Activated CD4-positive, alpha-beta T cell treated with anti-CD3 and anti-CD28 coated beads, Interleukin-2, amount 50 U/mL, for 16 hours (primary cell): ENCODE measurements around the gene HRH3.

Source experiments
- DNase-seq: peaks from one replicate; pipeline ENCODE4 v3.0.0-alpha.2; 2020

Gene HRH3

GRCh38 chr20:62197311-62197710 lies 22.8 kb downstream of the HRH3 start:
- no peak for DNase-seq

GRCh38 chr20:62196286-62196685 lies 23.8 kb downstream of the HRH3 start:
- no peak for DNase-seq

GRCh38 chr20:62195736-62196135 lies 24.3 kb downstream of the HRH3 start:
- DNase-seq = no peak

GRCh38 chr20:62195075-62195405 lies 25.0 kb downstream of the HRH3 start:
- no peak for DNase-seq

DNA sequence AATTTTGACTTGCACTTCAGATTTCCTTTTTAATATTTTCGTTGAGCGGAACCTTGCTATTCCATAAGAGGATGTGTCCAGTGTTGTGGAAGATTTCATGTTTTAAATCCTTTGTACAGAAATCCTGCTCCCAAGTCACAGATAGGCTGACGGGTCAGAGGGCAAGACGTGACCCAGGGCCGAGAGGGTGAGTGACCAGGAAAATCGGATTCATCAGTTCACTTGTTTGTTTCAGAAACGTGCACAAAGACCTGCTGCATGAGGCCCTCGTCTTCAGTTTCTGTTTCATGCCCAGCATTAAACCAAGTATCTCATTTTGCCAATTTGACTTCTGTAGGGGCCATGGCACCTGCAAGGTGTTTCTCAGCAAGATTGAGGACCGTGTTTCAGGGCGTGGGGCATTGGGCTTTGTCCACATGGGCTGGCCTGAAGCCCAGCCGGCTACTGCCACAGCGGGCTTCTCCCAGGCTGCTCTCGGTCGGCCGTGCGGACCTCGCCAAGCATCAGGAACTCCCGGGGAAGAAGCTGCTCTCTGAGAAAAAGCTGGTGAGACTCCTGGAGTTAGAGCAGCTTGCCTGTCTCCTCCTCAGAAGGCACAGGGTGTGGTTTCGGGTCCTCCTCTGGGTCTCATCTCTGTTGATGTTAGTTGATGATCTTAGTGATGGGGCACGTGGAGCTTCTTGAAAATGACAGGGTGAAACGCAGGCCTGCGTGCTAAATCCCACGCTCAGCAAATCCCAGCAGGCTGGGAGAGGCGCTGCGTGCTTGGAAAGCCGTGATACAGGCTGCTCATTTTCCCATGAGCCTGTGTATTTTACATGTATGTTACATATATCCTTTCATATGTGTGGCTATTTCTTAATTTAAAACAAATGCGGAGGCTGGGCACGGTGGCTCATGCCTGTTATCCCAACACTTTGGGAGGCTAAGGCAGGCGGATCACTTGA lies 26.7 kb downstream of the HRH3 start:
- no peak for DNase-seq

- DNase-seq = no peak
Measured at GRCh38 chr20:62192635-62193034, 27.4 kb downstream of the HRH3 start.

DNA sequence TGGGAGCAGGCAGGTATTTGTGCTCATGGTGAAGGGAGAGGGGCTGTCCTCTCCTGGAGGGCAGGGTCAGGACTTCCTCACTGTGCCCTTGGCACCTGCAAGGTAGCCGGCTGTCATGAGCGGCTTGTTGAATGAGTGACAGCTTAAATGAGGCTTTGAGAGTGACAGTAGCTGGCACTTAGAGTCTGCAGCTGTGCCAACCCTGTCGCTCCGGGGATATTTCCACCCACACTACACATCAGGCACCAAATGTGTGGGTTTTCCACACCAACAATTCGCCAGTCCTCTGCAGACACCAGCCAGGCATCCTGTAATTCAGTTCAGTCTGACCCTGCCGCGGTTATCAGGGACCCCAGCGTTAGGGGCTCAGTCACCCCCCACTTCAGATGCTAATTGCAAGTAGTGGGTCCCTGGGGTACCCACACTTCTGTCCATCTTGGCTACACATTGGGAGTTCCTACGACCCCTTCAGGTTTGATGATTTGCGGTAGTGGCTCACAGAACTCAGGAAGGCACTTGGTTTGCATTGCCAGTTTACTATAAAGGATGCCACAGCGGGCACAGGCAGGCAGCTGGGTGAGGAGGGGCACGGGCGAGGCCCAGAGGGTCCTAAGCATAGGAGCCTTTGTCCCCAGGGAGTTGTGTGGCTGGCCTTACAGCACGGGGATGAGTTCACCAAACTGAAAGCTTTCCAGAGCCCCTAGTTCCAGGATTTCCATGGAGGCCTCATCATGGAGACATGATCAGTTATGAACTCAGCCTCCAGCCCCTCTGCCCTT lies 28.1 kb downstream of the HRH3 start:
- no peak for DNase-seq

GRCh38 chr20:62190639-62191411 lies 29.3 kb downstream of the HRH3 start:
- DNase-seq = no peak

DNA sequence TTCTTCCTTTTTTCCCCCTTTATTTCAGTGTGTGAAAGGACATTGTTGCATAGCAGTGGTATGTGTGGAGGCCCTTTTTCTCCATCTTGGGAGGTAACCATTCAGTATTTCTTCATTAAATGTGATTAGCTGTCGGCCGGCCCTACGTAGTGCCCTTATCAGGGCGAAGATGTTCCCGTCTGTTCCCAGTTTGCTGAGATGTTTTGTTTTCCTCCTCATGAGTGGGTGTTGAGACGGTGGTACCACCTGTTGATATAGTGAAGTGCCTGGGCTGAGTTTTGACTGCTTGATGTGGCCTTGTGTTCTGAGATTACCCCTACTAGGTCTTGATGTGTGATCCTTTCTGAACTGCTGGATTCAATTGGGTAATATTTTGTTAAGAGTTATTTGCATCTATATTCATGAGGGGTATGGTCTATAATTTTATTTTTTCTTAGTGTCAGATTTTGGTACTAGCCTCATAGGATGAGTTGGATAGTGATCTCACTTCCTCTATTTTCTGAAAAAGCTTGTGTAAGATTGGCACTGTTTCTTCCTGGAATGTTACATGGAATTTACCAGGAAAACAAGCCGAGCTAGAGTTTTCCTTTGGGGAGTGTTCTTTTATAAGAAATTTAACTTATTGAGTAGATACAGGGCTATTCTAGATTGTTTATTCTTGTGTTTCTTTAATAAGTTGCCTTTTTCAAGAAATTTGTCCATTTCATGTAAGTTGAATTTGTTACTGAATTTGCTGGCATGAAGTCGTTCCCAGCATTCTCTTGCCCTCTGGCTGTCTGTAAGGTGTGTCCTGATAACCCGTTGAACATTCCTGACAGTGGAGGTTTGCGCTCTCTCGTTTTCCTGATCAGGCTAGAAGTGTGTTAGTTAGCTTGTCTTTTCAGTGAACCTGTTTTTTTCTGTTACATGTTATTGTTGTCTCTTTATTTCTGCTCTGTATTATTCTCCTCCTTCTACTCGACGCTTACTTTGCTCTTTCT lies 32.9 kb downstream of the HRH3 start:
- no peak for DNase-seq

DNA sequence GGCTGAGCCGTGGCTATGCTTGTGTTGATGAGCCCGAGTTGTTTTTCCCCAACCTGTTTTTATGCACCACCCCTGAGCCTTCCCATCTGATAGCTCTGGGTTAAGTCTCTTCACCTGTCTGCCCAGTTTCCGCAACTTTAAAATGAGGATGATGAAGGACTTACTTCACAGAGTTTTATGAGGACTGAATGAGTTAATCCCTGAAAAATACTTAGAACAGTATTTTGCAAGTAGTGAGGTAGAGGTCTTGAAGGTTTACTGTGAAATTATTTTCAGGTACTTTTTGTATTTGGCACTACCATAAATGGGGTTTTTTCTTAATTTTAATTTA lies 34.0 kb downstream of the HRH3 start:
- no peak for DNase-seq

DNA sequence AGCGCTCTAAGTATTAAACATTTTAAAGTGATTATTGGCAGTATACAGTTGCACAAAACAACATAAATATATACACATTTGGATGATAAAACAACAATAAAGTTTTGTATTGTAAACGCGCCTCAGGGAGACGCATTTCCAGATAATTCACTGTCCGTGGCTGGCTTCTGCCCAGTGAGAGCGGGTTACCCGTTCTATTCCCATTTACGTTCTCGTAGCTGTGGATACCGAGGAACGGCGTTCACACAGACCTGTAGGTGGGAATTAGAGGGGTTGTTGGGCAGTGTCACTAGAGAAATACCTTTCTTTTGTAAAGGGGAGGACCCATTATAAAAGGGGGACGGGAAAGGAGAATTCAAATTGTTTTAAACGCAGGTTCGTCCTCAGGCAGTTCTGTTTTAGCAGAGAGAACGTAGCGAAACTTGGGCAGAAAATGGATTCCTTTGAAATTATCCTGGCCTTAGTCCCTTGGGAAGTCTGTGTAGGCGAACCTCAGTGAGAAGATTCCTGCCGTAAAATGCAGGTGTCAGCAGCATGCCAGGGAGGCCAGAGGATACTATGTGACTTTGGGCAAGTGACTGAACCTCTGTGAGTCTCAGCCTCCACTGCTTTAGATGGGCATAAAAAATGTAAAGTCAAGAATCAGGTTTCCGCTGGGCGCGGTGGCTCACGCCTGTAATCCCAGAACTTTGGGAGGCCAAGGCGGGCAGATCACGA lies 36.5 kb downstream of the HRH3 start:
- no peak for DNase-seq

DNA sequence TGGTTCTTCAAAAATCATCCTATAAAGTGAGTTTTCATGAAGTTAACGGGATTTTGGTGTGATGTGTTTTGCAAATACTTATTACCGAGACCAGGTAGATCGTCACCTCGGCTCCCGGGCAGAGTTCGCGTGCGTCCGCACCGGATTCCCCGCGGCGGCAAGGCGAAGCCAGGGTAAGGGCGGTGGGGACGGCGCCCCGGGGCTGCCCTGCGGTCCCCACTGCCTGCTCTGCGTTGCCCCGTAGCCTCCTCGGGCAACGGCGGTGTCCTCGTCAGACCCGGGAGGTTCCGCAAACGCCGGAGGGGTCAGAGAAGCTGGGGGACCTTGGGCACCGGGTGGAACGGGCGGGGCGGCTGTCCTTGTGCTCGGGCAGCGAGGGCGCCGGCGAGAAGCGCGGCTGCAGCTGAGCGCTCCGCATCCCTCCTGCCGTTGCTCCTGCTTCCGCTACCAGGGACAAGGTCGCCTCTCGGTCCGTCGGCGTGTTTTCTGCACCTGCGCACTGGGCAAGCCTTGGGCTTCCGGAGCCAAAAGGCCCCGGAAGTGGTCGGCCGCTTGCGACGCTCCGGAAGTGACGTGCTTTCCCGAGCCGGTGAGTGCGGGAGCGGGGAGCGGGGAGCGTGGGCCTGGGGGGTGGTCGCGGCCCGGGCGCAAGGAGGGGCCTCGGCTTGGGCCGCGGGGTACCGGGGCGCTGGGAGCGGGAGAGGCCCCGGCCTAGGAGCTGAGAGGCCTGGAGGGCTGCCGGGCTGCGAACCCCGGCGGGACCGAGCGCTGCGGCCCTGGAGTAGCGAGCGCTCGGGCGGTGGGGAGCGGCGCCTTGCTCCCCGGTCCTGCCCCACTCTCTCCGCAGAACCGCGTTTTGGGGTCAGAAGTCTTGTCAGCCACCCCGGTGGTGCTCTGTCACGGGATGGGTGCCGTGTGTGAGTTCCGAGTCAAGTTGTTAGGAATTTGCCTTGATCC lies 37.3 kb downstream of the HRH3 start, which contains the start of gene MTG2:
Gene MTG2 (plus strand): TSS at position 560 of the 957 bp plus-strand sequence. CDS start 10,393 bp downstream, outside the sequence.
- DNase-seq = peak; percentile 97

DNA sequence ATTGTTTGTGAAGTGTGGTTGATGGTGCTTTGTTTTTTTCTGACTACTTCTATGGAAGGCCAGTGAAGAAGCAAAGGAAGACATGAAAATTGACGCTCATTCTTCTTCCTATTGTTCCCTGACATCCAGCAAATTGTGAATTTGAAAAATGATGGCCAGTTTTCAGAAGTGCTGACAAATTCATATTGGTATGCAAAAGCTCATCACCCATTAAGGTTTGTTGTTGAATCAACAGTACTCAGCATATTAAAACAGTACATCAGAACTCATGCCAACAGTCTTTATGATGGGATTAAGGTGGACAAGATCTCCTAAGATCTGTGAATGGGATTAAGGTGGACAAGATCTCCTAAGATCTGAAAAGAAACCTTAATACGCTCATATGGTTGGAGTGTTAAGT lies 38.3 kb downstream of the HRH3 start:
- DNase-seq = no peak

DNA sequence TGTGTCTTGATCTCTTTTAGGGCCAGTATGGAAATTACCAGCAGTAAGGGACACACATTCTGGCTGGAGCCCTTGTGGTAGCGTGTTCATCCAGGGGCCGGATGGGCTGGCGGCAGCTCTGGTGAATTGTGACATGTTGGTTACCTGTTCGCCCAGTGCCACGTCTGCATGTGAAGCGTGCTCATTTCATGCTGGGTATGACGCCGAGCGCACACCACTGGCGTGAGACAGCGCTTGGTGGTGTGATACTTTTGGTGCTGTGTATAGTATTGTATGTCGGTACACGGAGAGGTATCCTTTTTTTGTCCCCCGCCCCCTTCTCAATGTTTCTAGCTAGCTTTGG lies 40.9 kb downstream of the HRH3 start:
- DNase-seq = no peak

GRCh38 chr20:62178316-62179161 lies 41.5 kb downstream of the HRH3 start:
- no peak for DNase-seq

GRCh38 chr20:62177307-62177706 lies 42.8 kb downstream of the HRH3 start:
- DNase-seq = no peak

GRCh38 chr20:62176866-62177265 lies 43.2 kb downstream of the HRH3 start:
- DNase-seq = no peak

DNA sequence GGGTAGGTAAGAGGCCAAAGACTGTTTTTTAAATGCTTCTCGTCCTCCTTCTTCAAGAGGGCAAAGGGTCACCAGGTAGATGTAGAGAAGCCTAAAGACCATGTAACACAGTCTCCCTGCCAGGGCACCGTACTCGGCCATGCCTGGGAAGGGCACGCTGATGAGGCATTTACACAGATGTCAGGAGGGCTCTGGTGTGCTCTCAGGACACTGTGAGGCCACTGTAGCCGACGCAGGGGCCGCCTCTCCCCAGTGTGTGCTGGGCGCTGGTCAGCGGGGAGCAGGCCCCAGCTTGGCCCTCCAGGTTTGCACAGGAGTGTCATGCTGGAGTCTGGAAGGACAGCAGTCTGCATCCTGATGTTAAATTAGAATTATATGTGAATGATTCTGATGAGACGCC lies 44.4 kb downstream of the HRH3 start:
- DNase-seq = no peak

DNA sequence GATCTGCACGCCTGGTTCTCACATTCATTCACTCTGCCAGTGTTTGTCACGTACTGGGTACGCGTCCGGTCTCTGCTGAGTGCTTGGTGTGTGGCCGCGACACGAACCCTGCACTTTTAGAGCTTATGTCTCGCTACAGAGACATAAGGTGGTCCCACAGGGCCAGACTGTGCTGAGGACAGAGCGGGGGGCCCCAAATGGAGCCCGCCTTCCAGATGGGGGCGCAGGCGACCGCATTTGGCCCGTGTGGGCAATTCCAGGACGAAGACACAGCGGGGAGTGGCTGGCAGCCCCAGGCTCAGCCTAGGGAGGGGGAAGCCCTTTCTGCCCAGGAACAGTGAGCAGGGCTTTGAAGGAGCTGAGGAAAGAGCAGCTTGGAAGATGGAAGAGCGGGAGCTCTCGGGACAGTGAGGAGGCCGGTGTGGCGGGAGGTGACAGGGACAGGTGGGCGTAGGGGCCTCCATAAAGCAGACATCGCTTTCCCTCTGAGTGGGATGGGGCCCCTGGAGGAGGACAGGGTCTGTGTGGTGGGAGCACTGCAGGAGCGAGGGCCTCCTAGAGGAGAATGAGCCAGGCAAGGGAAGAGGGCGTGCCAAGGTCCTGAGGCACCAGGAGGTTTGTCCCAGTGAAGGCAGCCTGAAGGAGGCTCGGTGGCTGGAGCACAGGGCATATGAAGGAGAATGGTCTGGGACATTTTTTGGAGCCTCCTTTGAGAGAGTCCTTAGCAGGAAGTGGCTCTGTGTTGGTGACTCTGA lies 45.0 kb downstream of the HRH3 start:
- no peak for DNase-seq
